ENCODE results near the gene C1QTNF1. TPM values are rescaled to one million over a fixed set of nuclear protein-coding genes. Genes with fewer than 3 reads are reported as not detected.
A peak's percentile ranks its signal among the peaks of the same experiment; 100 is the strongest.

Gene C1QTNF1
- total RNA-seq, 1 donor from 2014 or later, result 6.8 TPM

- H3K9ac ChIP-seq (ENCODE audit: low read depth in 1 of 3, low read length in 3 of 3), result no peak overlapping the region
- no peaks in the 10 kb centered on the region for H3K9me3 ChIP-seq (ENCODE audit: control insufficient read depth in 3 of 3, low read length in 3 of 3)
- H3K4me3 ChIP-seq (ENCODE audit: low read length in 3 of 3), result no peak overlapping the region
- H3K27ac ChIP-seq (ENCODE audit: low read depth, low read length), result no peak overlapping the region
- H3K27me3 ChIP-seq (ENCODE audit: control insufficient read depth in 3 of 3, insufficient read depth in 3 of 3, low read length in 3 of 3), result no peaks in the 10 kb centered on the region
- peaks cover 29 to 34% (median 32%) of the 10 kb centered on the region in 3 donors for H3K4me1 ChIP-seq (ENCODE audit: control insufficient read depth in 3 of 3, insufficient read depth in 3 of 3, low read length in 3 of 3)
- no peaks in the 10 kb centered on the region for H3K36me3 ChIP-seq (ENCODE audit: control insufficient read depth in 3 of 3, insufficient read depth in 3 of 3, low read length in 3 of 3)
Measured at GRCh38 chr17:78981010-78981888, 42.7 kb upstream of the C1QTNF1 start.

- Histone ChIP-seq H3K27ac (ENCODE audit: low read depth, low read length) (no peak overlapping the region), H3K4me1 (ENCODE audit: control insufficient read depth in 3 of 3, insufficient read depth in 3 of 3, low read length in 3 of 3) (peaks cover 11 to 14% (median 12%) of the 10 kb centered on the region in 3 donors), H3K27me3 (ENCODE audit: control insufficient read depth in 3 of 3, insufficient read depth in 3 of 3, low read length in 3 of 3) (no peaks in the 10 kb centered on the region), H3K9ac (ENCODE audit: low read depth in 1 of 3, low read length in 3 of 3) (no peak overlapping the region), H3K4me3 (ENCODE audit: low read length in 3 of 3) (no peak overlapping the region), H3K9me3 (ENCODE audit: control insufficient read depth in 3 of 3, low read length in 3 of 3) (no peaks in the 10 kb centered on the region), H3K36me3 (ENCODE audit: control insufficient read depth in 3 of 3, insufficient read depth in 3 of 3, low read length in 3 of 3) (peaks cover 0 to 2% (median 2%) of the 10 kb centered on the region in 3 donors)
Measured at GRCh38 chr17:78985395-78985794, 38.6 kb upstream of the C1QTNF1 start.

- H3K9me3 ChIP-seq (ENCODE audit: control insufficient read depth in 3 of 3, low read length in 3 of 3), result no peaks in the 10 kb centered on the region
- H3K36me3 ChIP-seq (ENCODE audit: control insufficient read depth in 3 of 3, insufficient read depth in 3 of 3, low read length in 3 of 3), result peaks cover under 1 to 9% (median 9%) of the 10 kb centered on the region in 3 donors
- peak overlapping the region; percentile 61 to 78 (median 75) for H3K9ac ChIP-seq (ENCODE audit: low read depth in 1 of 3, low read length in 3 of 3)
- H3K27ac ChIP-seq (ENCODE audit: low read depth, low read length), result peak overlapping the region; percentile 73
- H3K4me1 ChIP-seq (ENCODE audit: control insufficient read depth in 3 of 3, insufficient read depth in 3 of 3, low read length in 3 of 3), result peaks cover 10 to 14% (median 12%) of the 10 kb centered on the region in 3 donors
- no peaks in the 10 kb centered on the region for H3K27me3 ChIP-seq (ENCODE audit: control insufficient read depth in 3 of 3, insufficient read depth in 3 of 3, low read length in 3 of 3)
- peak overlapping the region; percentile 75 to 79 (median 79) for H3K4me3 ChIP-seq (ENCODE audit: low read length in 3 of 3)
Measured at GRCh38 chr17:78986048-78986648, 37.8 kb upstream of the C1QTNF1 start.

- Histone ChIP-seq H3K4me1 (ENCODE audit: control insufficient read depth in 3 of 3, insufficient read depth in 3 of 3, low read length in 3 of 3) (peaks cover 10 to 14% (median 12%) of the 10 kb centered on the region in 3 donors), H3K9me3 (ENCODE audit: control insufficient read depth in 3 of 3, low read length in 3 of 3) (no peaks in the 10 kb centered on the region), H3K4me3 (ENCODE audit: low read length in 3 of 3) (peak overlapping the region; percentile 75 to 79 (median 79)), H3K9ac (ENCODE audit: low read depth in 1 of 3, low read length in 3 of 3) (peak overlapping the region; percentile 61 to 78 (median 75)), H3K27me3 (ENCODE audit: control insufficient read depth in 3 of 3, insufficient read depth in 3 of 3, low read length in 3 of 3) (no peaks in the 10 kb centered on the region), H3K36me3 (ENCODE audit: control insufficient read depth in 3 of 3, insufficient read depth in 3 of 3, low read length in 3 of 3) (peaks cover 5 to 15% (median 12%) of the 10 kb centered on the region in 3 donors), H3K27ac (ENCODE audit: low read depth, low read length) (peak overlapping the region; percentile 73)
Measured at GRCh38 chr17:78986649-78987328, 37.2 kb upstream of the C1QTNF1 start.

- Histone ChIP-seq H3K27ac (ENCODE audit: low read depth, low read length) (no peak overlapping the region), H3K4me1 (ENCODE audit: control insufficient read depth in 3 of 3, insufficient read depth in 3 of 3, low read length in 3 of 3) (peaks cover 10 to 14% (median 12%) of the 10 kb centered on the region in 3 donors), H3K36me3 (ENCODE audit: control insufficient read depth in 3 of 3, insufficient read depth in 3 of 3, low read length in 3 of 3) (peaks cover 8 to 26% (median 21%) of the 10 kb centered on the region in 3 donors), H3K9me3 (ENCODE audit: control insufficient read depth in 3 of 3, low read length in 3 of 3) (no peaks in the 10 kb centered on the region), H3K4me3 (ENCODE audit: low read length in 3 of 3) (no peak overlapping the region), H3K27me3 (ENCODE audit: control insufficient read depth in 3 of 3, insufficient read depth in 3 of 3, low read length in 3 of 3) (no peaks in the 10 kb centered on the region), H3K9ac (ENCODE audit: low read depth in 1 of 3, low read length in 3 of 3) (no peak overlapping the region)
Measured at GRCh38 chr17:78988152-78988551, 35.8 kb upstream of the C1QTNF1 start.

GRCh38 chr17:78990349-78991016 lies 33.5 kb upstream of the C1QTNF1 start:
- Histone ChIP-seq H3K9me3 (ENCODE audit: control insufficient read depth in 3 of 3, low read length in 3 of 3) (no peaks in the 10 kb centered on the region), H3K27ac (ENCODE audit: low read depth, low read length) (no peak overlapping the region), H3K9ac (ENCODE audit: low read depth in 1 of 3, low read length in 3 of 3) (no peak overlapping the region), H3K4me1 (ENCODE audit: control insufficient read depth in 3 of 3, insufficient read depth in 3 of 3, low read length in 3 of 3) (peaks cover 10 to 14% (median 12%) of the 10 kb centered on the region in 3 donors), H3K36me3 (ENCODE audit: control insufficient read depth in 3 of 3, insufficient read depth in 3 of 3, low read length in 3 of 3) (peaks cover 21 to 35% (median 32%) of the 10 kb centered on the region in 3 donors), H3K27me3 (ENCODE audit: control insufficient read depth in 3 of 3, insufficient read depth in 3 of 3, low read length in 3 of 3) (no peaks in the 10 kb centered on the region), H3K4me3 (ENCODE audit: low read length in 3 of 3) (no peak overlapping the region)

GRCh38 chr17:78991017-78991738 lies 32.8 kb upstream of the C1QTNF1 start:
- Histone ChIP-seq H3K9ac (ENCODE audit: low read depth in 1 of 3, low read length in 3 of 3) (no peak overlapping the region), H3K4me1 (ENCODE audit: control insufficient read depth in 3 of 3, insufficient read depth in 3 of 3, low read length in 3 of 3) (peaks cover 14 to 17% (median 16%) of the 10 kb centered on the region in 3 donors), H3K27ac (ENCODE audit: low read depth, low read length) (no peak overlapping the region), H3K9me3 (ENCODE audit: control insufficient read depth in 3 of 3, low read length in 3 of 3) (no peaks in the 10 kb centered on the region), H3K36me3 (ENCODE audit: control insufficient read depth in 3 of 3, insufficient read depth in 3 of 3, low read length in 3 of 3) (peaks cover 21 to 42% (median 37%) of the 10 kb centered on the region in 3 donors), H3K4me3 (ENCODE audit: low read length in 3 of 3) (no peak overlapping the region), H3K27me3 (ENCODE audit: control insufficient read depth in 3 of 3, insufficient read depth in 3 of 3, low read length in 3 of 3) (no peaks in the 10 kb centered on the region)

GRCh38 chr17:78991906-78992532 lies 31.9 kb upstream of the C1QTNF1 start:
- Histone ChIP-seq H3K27me3 (ENCODE audit: control insufficient read depth in 3 of 3, insufficient read depth in 3 of 3, low read length in 3 of 3) (no peaks in the 10 kb centered on the region), H3K4me3 (ENCODE audit: low read length in 3 of 3) (no peak overlapping the region), H3K9ac (ENCODE audit: low read depth in 1 of 3, low read length in 3 of 3) (no peak overlapping the region), H3K27ac (ENCODE audit: low read depth, low read length) (no peak overlapping the region), H3K36me3 (ENCODE audit: control insufficient read depth in 3 of 3, insufficient read depth in 3 of 3, low read length in 3 of 3) (peaks cover 28 to 49% (median 44%) of the 10 kb centered on the region in 3 donors), H3K9me3 (ENCODE audit: control insufficient read depth in 3 of 3, low read length in 3 of 3) (no peaks in the 10 kb centered on the region), H3K4me1 (ENCODE audit: control insufficient read depth in 3 of 3, insufficient read depth in 3 of 3, low read length in 3 of 3) (peaks cover 16 to 21% (median 18%) of the 10 kb centered on the region in 3 donors)
